ENCODE results near the gene SSTR5. TPM values are rescaled to one million over a fixed set of nuclear protein-coding genes. Genes with fewer than 3 reads are reported as not detected.

Gene SSTR5
- polyA plus RNA-seq, 1 experiment, result not detected

GRCh38 chr16:1050921-1051320, 21.6 kb upstream of the SSTR5 start:
- TF ChIP-seq CTCF (IDR thresholded peaks at IDR 0.05; ENCODE audit: low read depth, low read length), result no peak
- H3K27me3 ChIP-seq (ENCODE audit: control insufficient read depth, insufficient read depth, low read length), result peaks cover 14% of the 10 kb centered on the region
- H3K9me3 ChIP-seq (ENCODE audit: control insufficient read depth, insufficient read depth, low read length), result no peaks in the 10 kb centered on the region; the same call in 1 of the 2 replicates
- no peak for DNase-seq (ENCODE audit: low read depth, low spot score)
- no peak overlapping the region for H3K27ac ChIP-seq (ENCODE audit: low read depth, low read length)
- H3K4me3 ChIP-seq (ENCODE audit: low read depth, low read length), result no peak overlapping the region
- POLR2A ChIA-PET, result no interaction called here
- CTCF ChIA-PET, result no interaction called here

GRCh38 chr16:1051446-1051845, 21.1 kb upstream of the SSTR5 start:
- Histone ChIP-seq H3K27me3 (ENCODE audit: control insufficient read depth, insufficient read depth, low read length) (peaks cover 14% of the 10 kb centered on the region), H3K27ac (ENCODE audit: low read depth, low read length) (no peak overlapping the region), H3K4me3 (ENCODE audit: low read depth, low read length) (no peak overlapping the region), H3K9me3 (ENCODE audit: control insufficient read depth, insufficient read depth, low read length) (no peaks in the 10 kb centered on the region; the same call in 1 of the 2 replicates)
- no peak for DNase-seq (ENCODE audit: low read depth, low spot score)
- ChIA-PET POLR2A (no interaction called here), CTCF (no interaction called here)
- TF ChIP-seq CTCF (IDR thresholded peaks at IDR 0.05; ENCODE audit: low read depth, low read length), result no peak

GRCh38 chr16:1052721-1053120, 19.8 kb upstream of the SSTR5 start:
- ChIA-PET POLR2A (no interaction called here), CTCF (no interaction called here)
- Histone ChIP-seq H3K9me3 (ENCODE audit: control insufficient read depth, insufficient read depth, low read length) (peaks cover 7% of the 10 kb centered on the region; the same call in 1 of the 2 replicates), H3K27me3 (ENCODE audit: control insufficient read depth, insufficient read depth, low read length) (peaks cover 16% of the 10 kb centered on the region), H3K27ac (ENCODE audit: low read depth, low read length) (no peak overlapping the region), H3K4me3 (ENCODE audit: low read depth, low read length) (no peak overlapping the region)
- DNase-seq (ENCODE audit: low read depth, low spot score), result no peak
- TF ChIP-seq CTCF (IDR thresholded peaks at IDR 0.05; ENCODE audit: low read depth, low read length), result no peak

- Histone ChIP-seq H3K4me3 (ENCODE audit: low read depth, low read length) (no peak overlapping the region), H3K27me3 (ENCODE audit: control insufficient read depth, insufficient read depth, low read length) (peaks cover 16% of the 10 kb centered on the region), H3K27ac (ENCODE audit: low read depth, low read length) (no peak overlapping the region), H3K9me3 (ENCODE audit: control insufficient read depth, insufficient read depth, low read length) (peaks cover 7% of the 10 kb centered on the region; the same call in 1 of the 2 replicates)
- CTCF ChIA-PET, result no interaction called here
- no peak for DNase-seq (ENCODE audit: low read depth, low spot score)
- no peak for TF ChIP-seq CTCF (IDR thresholded peaks at IDR 0.05; ENCODE audit: low read depth, low read length)
- POLR2A ChIA-PET, result no interaction called here
Observed at GRCh38 chr16:1053121-1053521, 19.4 kb upstream of the SSTR5 start.

- Histone ChIP-seq H3K27ac (ENCODE audit: low read depth, low read length) (no peak overlapping the region), H3K4me3 (ENCODE audit: low read depth, low read length) (no peak overlapping the region), H3K27me3 (ENCODE audit: control insufficient read depth, insufficient read depth, low read length) (peaks cover 16% of the 10 kb centered on the region), H3K9me3 (ENCODE audit: control insufficient read depth, insufficient read depth, low read length) (peaks cover 11% of the 10 kb centered on the region; the same call in 1 of the 2 replicates)
- DNase-seq (ENCODE audit: low read depth, low spot score), result no peak
- ChIA-PET CTCF (interaction anchor here (1.2 kb wide), 1 partner anchor 240 kb away, joined by 3 read pairs; no protein-coding TSS in a partner anchor), POLR2A (no interaction called here)
- no peak for TF ChIP-seq CTCF (IDR thresholded peaks at IDR 0.05; ENCODE audit: low read depth, low read length)
Observed at GRCh38 chr16:1053700-1054368, 18.7 kb upstream of the SSTR5 start.

Measured in AG04450 (cell line).